HG02870 (cell line): Measurements from ENCODE around the gene DYNLT4.
"Not testable (repeated sequence)": the region's sequence is repeated elsewhere in the genome, so short reads cannot be mapped to it uniquely, and the experiment has no call there.

Source experiments
- ATAC-seq: cut with Tn5 transposase; IDR thresholded peaks from one replicate; pipeline ENCODE4 v1.9.1; 2021; ENCODE audit warnings: mild to moderate bottlenecking, moderate library complexity; ENCODE audit not compliant: unreplicated experiment

Gene DYNLT4

GRCh38 chr1:44766421-44766820, 40.7 kb downstream of the DYNLT4 start:
- not testable (repeated sequence) for ATAC-seq

GRCh38 chr1:44760876-44761275, 46.3 kb downstream of the DYNLT4 start:
- no peak for ATAC-seq

GRCh38 chr1:44759077-44759476, 48.1 kb downstream of the DYNLT4 start:
- ATAC-seq, result no peak

DNA sequence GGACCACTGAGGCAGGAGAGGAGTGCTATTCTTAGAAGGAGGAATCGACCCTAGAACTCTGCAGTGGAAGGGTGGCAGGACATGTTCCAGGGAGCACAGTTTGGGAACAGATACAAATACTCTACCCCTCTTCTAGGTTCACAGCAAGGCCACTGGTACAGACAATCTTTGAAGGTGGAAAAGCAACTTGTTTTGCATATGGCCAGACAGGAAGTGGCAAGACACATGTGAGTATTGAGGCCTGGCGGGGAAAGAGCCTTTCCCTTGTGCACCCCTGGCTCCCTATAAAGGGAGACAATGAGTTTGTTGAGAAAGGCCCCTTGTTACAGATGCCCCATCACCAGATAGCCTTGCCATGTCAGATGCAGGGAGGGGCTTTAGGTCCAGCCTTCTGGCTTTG, 49.7 kb downstream of the DYNLT4 start:
- no peak for ATAC-seq
